Measurements from ENCODE around the gene ZBBX. TPM values are rescaled to one million over a fixed set of nuclear protein-coding genes. Genes with fewer than 3 reads are reported as not detected.

ZBBX gene
- polyA plus RNA-seq, 1 of the 3 experiments (the other 2 are of a cell fraction): 0.18 TPM

- TF ChIP-seq RCOR1 (IDR thresholded peaks at IDR 0.05; ENCODE audit: low read length) (no peak), TEAD4 (IDR thresholded peaks at IDR 0.05; ENCODE audit: borderline replicate concordance, insufficient read depth) (no peak), FOXM1 (IDR thresholded peaks at IDR 0.05; ENCODE audit: low read depth) (no peak), MAX (IDR thresholded peaks at IDR 0.05; ENCODE audit: low read depth) (no peak)
- no peaks in the 10 kb centered on the region for H3K36me3 ChIP-seq (replicated peaks in 1 of 2; ENCODE audit: control insufficient read depth in 1 of 2, insufficient read depth in 2 of 2, low read length in 1 of 2)
- no peaks in the 10 kb centered on the region for H3K9me3 ChIP-seq
- H3K79me2 ChIP-seq (ENCODE audit: insufficient read depth): no peaks in the 10 kb centered on the region
- no peaks in the 10 kb centered on the region for H3K4me1 ChIP-seq (ENCODE audit: control insufficient read depth in 1 of 2, insufficient read depth in 2 of 2, low read depth in 1 of 2, low read length in 1 of 2)
- no peak overlapping the region for H3K9ac ChIP-seq
- no peak for DNase-seq
- 0% methylated on average over 1 of the region's 1 CpG for WGBS (ENCODE audit: low lambda C conversion rate)
- H3F3A ChIP-seq (replicated peaks; ENCODE audit: insufficient read depth): no peaks in the 10 kb centered on the region
- H3K9me2 ChIP-seq: no peaks in the 10 kb centered on the region
- ChIA-PET CTCF (interaction anchor here (1.0 kb wide), 1 partner anchor 172 kb away, joined by 3 read pairs; no protein-coding TSS in a partner anchor), POLR2A (no interaction called here)
- H3K4me3 ChIP-seq (ENCODE audit: low read depth in 2 of 2, low read length in 1 of 2): no peak overlapping the region
- no peaks in the 10 kb centered on the region for H3K27me3 ChIP-seq (ENCODE audit: insufficient read depth)
- H3K27ac ChIP-seq (ENCODE audit: low read depth in 2 of 2, low read length in 1 of 2): no peak overlapping the region
- no peak overlapping the region for H3K4me2 ChIP-seq
- no peak overlapping the region for H2AFZ ChIP-seq (ENCODE audit: low read depth)
- H4K20me1 ChIP-seq (ENCODE audit: insufficient read depth): no peaks in the 10 kb centered on the region
These were observed 25.3 kb downstream of the ZBBX start for GRCh38 chr3:167354751-167355150.

- H3K4me2 ChIP-seq: no peak overlapping the region
- ChIA-PET CTCF (interaction anchor here (0.8 to 1.4 kb wide), 4 partner anchors 9 to 1337 kb away, joined by 3 to 5 read pairs (median 3); no protein-coding TSS in a partner anchor), POLR2A (no interaction called here)
- no peak for DNase-seq
- no peak overlapping the region; a peak in 1 of 4 replicates for H3K4me3 ChIP-seq (ENCODE audit: low read depth in 2 of 2, low read length in 1 of 2)
- H3K27ac ChIP-seq (ENCODE audit: low read depth in 2 of 2, low read length in 1 of 2): no peak overlapping the region
- no peaks in the 10 kb centered on the region for H3K36me3 ChIP-seq (replicated peaks in 1 of 2; ENCODE audit: control insufficient read depth in 1 of 2, insufficient read depth in 2 of 2, low read length in 1 of 2)
- WGBS (ENCODE audit: low lambda C conversion rate): 3% methylated on average over 2 of the region's 2 CpGs
- no peaks in the 10 kb centered on the region for H3F3A ChIP-seq (replicated peaks; ENCODE audit: insufficient read depth)
- no peaks in the 10 kb centered on the region for H3K79me2 ChIP-seq (ENCODE audit: insufficient read depth)
- H3K9me2 ChIP-seq: no peaks in the 10 kb centered on the region
- no peak for TF ChIP-seq POLR2AphosphoS5 (IDR thresholded peaks at IDR 0.05; ENCODE audit: low read depth, low read length)
- no peak for TF ChIP-seq NFIC (IDR thresholded peaks at IDR 0.05; ENCODE audit: borderline replicate concordance)
- no peak for TF ChIP-seq JUND (IDR thresholded peaks at IDR 0.05)
- peak; percentile 30 for TF ChIP-seq SMC3 (IDR thresholded peaks at IDR 0.05; ENCODE audit: low read depth, low read length)
- peak; percentile 72 for TF ChIP-seq CTCF (IDR thresholded peaks at IDR 0.05)
- TF ChIP-seq SIN3A (IDR thresholded peaks at IDR 0.05; ENCODE audit: borderline replicate concordance, low read depth, low read length): no peak
- no peak for TF ChIP-seq RCOR1 (IDR thresholded peaks at IDR 0.05; ENCODE audit: low read length)
- TF ChIP-seq RAD21 (IDR thresholded peaks at IDR 0.05; ENCODE audit: low read length): peak; percentile 81
- no peak overlapping the region for H3K9ac ChIP-seq
- H3K27me3 ChIP-seq (ENCODE audit: insufficient read depth): no peaks in the 10 kb centered on the region
- H2AFZ ChIP-seq (ENCODE audit: low read depth): no peak overlapping the region
- H4K20me1 ChIP-seq (ENCODE audit: insufficient read depth): no peaks in the 10 kb centered on the region
- no peaks in the 10 kb centered on the region for H3K9me3 ChIP-seq
- no peaks in the 10 kb centered on the region for H3K4me1 ChIP-seq (ENCODE audit: control insufficient read depth in 1 of 2, insufficient read depth in 2 of 2, low read depth in 1 of 2, low read length in 1 of 2)
These were observed 29.7 kb downstream of the ZBBX start for GRCh38 chr3:167350245-167350862.
